Neuronal stem cell (in vitro differentiated cells): Measurements from ENCODE around the gene WNT2.

Experiments used
- DNase-seq: peaks from one replicate; pipeline ENCODE4 v3.0.0-alpha.2; 2013; ENCODE audit warnings: low spot score
- H2AFZ ChIP-seq: one replicate; pipeline ENCODE4 v1.6.1; 2013; ENCODE audit warnings: mild to moderate bottlenecking, low read length, inconsistent platforms
- H2AK5ac ChIP-seq: 2 replicates; pipeline ENCODE4 v1.6.1; 2013; ENCODE audit warnings: low read depth, mild to moderate bottlenecking, inconsistent platforms, low read length, moderate library complexity, mixed read lengths
- H2BK120ac ChIP-seq: 2 replicates; pipeline ENCODE4 v1.6.1; 2013; ENCODE audit warnings: low read depth, mild to moderate bottlenecking, inconsistent platforms, low read length, moderate library complexity, mixed read lengths
- H2BK12ac ChIP-seq: one replicate; pipeline ENCODE4 v1.6.1; 2013; ENCODE audit warnings: low read length, inconsistent platforms
- H2BK15ac ChIP-seq: 2 replicates; pipeline ENCODE4 v1.6.1; 2013; ENCODE audit warnings: mild to moderate bottlenecking, low read length, inconsistent platforms, mixed read lengths
- H2BK5ac ChIP-seq: one replicate; pipeline ENCODE4 v1.6.1; 2013; ENCODE audit warnings: inconsistent platforms, mild to moderate bottlenecking, low read length, moderate library complexity
- H3K14ac ChIP-seq: one replicate; pipeline ENCODE4 v1.6.1; 2013; ENCODE audit warnings: low read length, inconsistent platforms
- H3K18ac ChIP-seq: 2 replicates; pipeline ENCODE4 v1.6.1; 2013; ENCODE audit warnings: low read length, inconsistent platforms
- H3K23ac ChIP-seq: 2 replicates; pipeline ENCODE4 v1.6.1; 2013; ENCODE audit warnings: low read depth, mild to moderate bottlenecking, mixed read lengths, low read length, inconsistent platforms; ENCODE audit not compliant: poor library complexity
- H3K27ac ChIP-seq: replicated peaks from 3 replicates; pipeline ENCODE4 v1.5.1; 2013; ENCODE audit warnings: low read length, inconsistent platforms
- H3K27me3 ChIP-seq, 3 experiments: 2 replicates each; pipeline ENCODE4 v1.6.1; 2013; ENCODE audit warnings: low read length in 3 of 3, mild to moderate bottlenecking in 2 of 3, inconsistent platforms in 1 of 3, low read depth in 1 of 3, mixed read lengths in 1 of 3, moderate library complexity in 1 of 3; ENCODE audit not compliant: control insufficient read depth in 3 of 3, insufficient read depth in 3 of 3
- H3K36me3 ChIP-seq, 2 donors: replicated peaks in 1 of 2; 2 replicates each; pipeline ENCODE4 v1.6.1; 2013; ENCODE audit warnings: low read length in 2 of 2; ENCODE audit not compliant: control insufficient read depth in 2 of 2, insufficient read depth in 2 of 2
- H3K4ac ChIP-seq: 2 replicates; pipeline ENCODE4 v1.6.1; 2013; ENCODE audit warnings: inconsistent platforms, mild to moderate bottlenecking, low read length, moderate library complexity
- H3K4me1 ChIP-seq, 2 donors: 1 replicate in 1 of 2; 2 replicates in 1 of 2; pipeline ENCODE4 v1.6.1; 2013; ENCODE audit warnings: low read length in 2 of 2, low read depth in 1 of 2; ENCODE audit not compliant: control insufficient read depth in 2 of 2, insufficient read depth in 1 of 2
- H3K4me2 ChIP-seq: one replicate; pipeline ENCODE4 v1.6.1; 2013; ENCODE audit warnings: mild to moderate bottlenecking, low read length, inconsistent platforms; ENCODE audit not compliant: insufficient read depth, poor library complexity, severe bottlenecking
- H3K4me3 ChIP-seq, 2 donors: 2 replicates each; pipeline ENCODE4 v1.5.1; 2013; ENCODE audit warnings: low read length in 2 of 2, mild to moderate bottlenecking in 2 of 2, inconsistent platforms in 1 of 2, moderate library complexity in 1 of 2
- H3K79me1 ChIP-seq: one replicate; pipeline ENCODE4 v1.6.1; 2013; ENCODE audit warnings: low read depth, mild to moderate bottlenecking, inconsistent platforms, low read length, moderate library complexity
- H3K9ac ChIP-seq: one replicate; pipeline ENCODE4 v1.6.1; 2013; ENCODE audit warnings: mild to moderate bottlenecking, low read depth, low read length, inconsistent platforms; ENCODE audit not compliant: poor library complexity
- H3K9me3 ChIP-seq, 2 donors: replicated peaks in 1 of 2; 2 replicates each; pipeline versions ENCODE3 to v1.6.1; 2013; ENCODE audit warnings: low read length in 2 of 2, mild to moderate bottlenecking in 2 of 2, inconsistent platforms in 1 of 2, low read depth in 1 of 2, mixed read lengths in 1 of 2, moderate library complexity in 1 of 2; ENCODE audit not compliant: control insufficient read depth in 2 of 2, insufficient read depth in 1 of 2
- H4K8ac ChIP-seq: one replicate; pipeline ENCODE4 v1.6.1; 2013; ENCODE audit warnings: low read depth, mild to moderate bottlenecking, inconsistent platforms, low read length, moderate library complexity
- H4K91ac ChIP-seq: one replicate; pipeline ENCODE4 v1.6.1; 2013; ENCODE audit warnings: low read length, low read depth, mild to moderate bottlenecking, inconsistent platforms; ENCODE audit not compliant: poor library complexity
- WGBS, 2 donors: extraction: QIAGEN DNeasy Blood & Tissue Kit; methylation state at CpG; one replicate each; pipeline ENCODE4 v1.1.7; 2013; ENCODE audit warnings: missing lambda C conversion rate in 2 of 2, mixed read lengths in 1 of 2; ENCODE audit not compliant: insufficient read length in 2 of 2, insufficient replicate concordance in 1 of 2; ENCODE audit errors: extremely low coverage in 2 of 2; 5-methylcytosine and 5-hydroxymethylcytosine counted together

WNT2 gene

GRCh38 chr7:117350027-117350426, 27.2 kb upstream of the WNT2 start:
- WGBS, 2 donors, result no CpG with 5 or more reads among the region's 1 CpG
- Histone ChIP-seq H3K23ac (no peak overlapping the region), H3K4me1 (peaks cover 0 to 2% of the 10 kb centered on the region in 2 donors), H3K9ac (no peak overlapping the region), H3K27ac (no peak overlapping the region), H3K36me3 (no peaks in the 10 kb centered on the region), H4K91ac (no peak overlapping the region), H3K79me1 (no peaks in the 10 kb centered on the region), H2BK15ac (no peak overlapping the region), H2BK12ac (no peak overlapping the region), H3K27me3 (no peaks in the 10 kb centered on the region), H3K14ac (no peak overlapping the region), H2BK5ac (no peak overlapping the region), H4K8ac (no peak overlapping the region), H2AFZ (no peak overlapping the region), H3K4me2 (no peak overlapping the region), H3K9me3 (no peaks in the 10 kb centered on the region), H3K4me3 (no peak overlapping the region), H2BK120ac (no peak overlapping the region), H3K4ac (no peak overlapping the region), H2AK5ac (no peak overlapping the region), H3K18ac (no peak overlapping the region)
- DNase-seq, result no peak

- Histone ChIP-seq H3K18ac (no peak overlapping the region), H3K4me1 (peaks cover 0 to 2% of the 10 kb centered on the region in 2 donors), H2BK12ac (no peak overlapping the region), H3K4ac (no peak overlapping the region), H2BK15ac (no peak overlapping the region), H3K36me3 (no peaks in the 10 kb centered on the region), H4K8ac (no peak overlapping the region), H2AFZ (no peak overlapping the region), H3K4me3 (no peak overlapping the region), H3K14ac (no peak overlapping the region), H3K23ac (no peak overlapping the region), H3K9ac (no peak overlapping the region), H3K27me3 (no peaks in the 10 kb centered on the region), H3K79me1 (no peaks in the 10 kb centered on the region), H3K27ac (no peak overlapping the region), H3K4me2 (no peak overlapping the region), H3K9me3 (no peaks in the 10 kb centered on the region), H2AK5ac (no peak overlapping the region), H2BK5ac (no peak overlapping the region), H4K91ac (no peak overlapping the region), H2BK120ac (no peak overlapping the region)
- no CpG with 5 or more reads among the region's 2 CpGs for WGBS, 2 donors
- no peak for DNase-seq
Measured at GRCh38 chr7:117349570-117349969, 26.7 kb upstream of the WNT2 start.

GRCh38 chr7:117347962-117348672, 25.3 kb upstream of the WNT2 start:
- Histone ChIP-seq H3K4me2 (no peak overlapping the region), H3K18ac (peak overlapping the region; percentile 51), H3K9ac (no peak overlapping the region), H2AFZ (no peak overlapping the region), H3K36me3 (no peaks in the 10 kb centered on the region), H3K27me3 (no peaks in the 10 kb centered on the region), H3K4me1 (peaks cover 0 to 2% of the 10 kb centered on the region in 2 donors), H2BK5ac (no peak overlapping the region), H2BK120ac (no peak overlapping the region), H2BK12ac (no peak overlapping the region), H4K8ac (no peak overlapping the region), H3K79me1 (no peaks in the 10 kb centered on the region), H3K4ac (no peak overlapping the region), H3K23ac (no peak overlapping the region), H3K9me3 (no peaks in the 10 kb centered on the region), H3K27ac (no peak overlapping the region), H4K91ac (no peak overlapping the region), H3K4me3 (no peak overlapping the region), H2BK15ac (no peak overlapping the region), H2AK5ac (no peak overlapping the region), H3K14ac (no peak overlapping the region)
- no peak for DNase-seq
- WGBS, 2 donors, result no CpG with 5 or more reads among the region's 7 CpGs

- no CpG with 5 or more reads among the region's 6 CpGs for WGBS, 2 donors
- Histone ChIP-seq H3K27me3 (no peaks in the 10 kb centered on the region), H3K4me3 (no peak overlapping the region), H2BK120ac (no peak overlapping the region), H2AFZ (no peak overlapping the region), H3K79me1 (no peaks in the 10 kb centered on the region), H3K4me2 (no peak overlapping the region), H3K4me1 (peaks cover 0 to 2% of the 10 kb centered on the region in 2 donors), H4K91ac (no peak overlapping the region), H3K4ac (no peak overlapping the region), H3K9ac (no peak overlapping the region), H4K8ac (no peak overlapping the region), H3K18ac (no peak overlapping the region), H3K14ac (no peak overlapping the region), H3K23ac (no peak overlapping the region), H3K36me3 (no peaks in the 10 kb centered on the region), H2BK12ac (no peak overlapping the region), H3K27ac (no peak overlapping the region), H3K9me3 (no peaks in the 10 kb centered on the region), H2AK5ac (no peak overlapping the region), H2BK5ac (no peak overlapping the region), H2BK15ac (no peak overlapping the region)
- no peak for DNase-seq
Measured at GRCh38 chr7:117347480-117347879, 24.6 kb upstream of the WNT2 start.
